GM10248 (cell line): ENCODE data around the gene TRPM7.
A peak's percentile ranks its signal among the peaks of the same experiment; 100 is the strongest.

Experiments
- CTCF ChIA-PET: fragments of 300-600 bp; sonication (Branson Sonifier 250); formaldehyde crosslinking; extraction: SDS; loops from one replicate; lab custom pipeline; 2021; ENCODE audit warnings: antibody characterized with exemption; lab: Yijun Ruan, JAX
- POLR2A ChIA-PET: fragments of 350-650 bp; sonication (Branson Sonifier 250); formaldehyde crosslinking; extraction: SDS; loops from one replicate; lab custom pipeline; 2020; ENCODE audit warnings: antibody characterized with exemption; lab: Yijun Ruan, JAX
- DNase-seq: peaks from one replicate; pipeline ENCODE4 v3.0.0; 2012; ENCODE audit errors: extremely low spot score
- TF ChIP-seq, protein P1 (sequence below): IDR thresholded peaks from 2 replicates; pipeline ENCODE4 v1.5.1; 2012; ENCODE audit warnings: mild to moderate bottlenecking, low read depth; ENCODE audit errors: extremely low read depth, missing control alignments, control extremely low read depth

Gene TRPM7

DNA sequence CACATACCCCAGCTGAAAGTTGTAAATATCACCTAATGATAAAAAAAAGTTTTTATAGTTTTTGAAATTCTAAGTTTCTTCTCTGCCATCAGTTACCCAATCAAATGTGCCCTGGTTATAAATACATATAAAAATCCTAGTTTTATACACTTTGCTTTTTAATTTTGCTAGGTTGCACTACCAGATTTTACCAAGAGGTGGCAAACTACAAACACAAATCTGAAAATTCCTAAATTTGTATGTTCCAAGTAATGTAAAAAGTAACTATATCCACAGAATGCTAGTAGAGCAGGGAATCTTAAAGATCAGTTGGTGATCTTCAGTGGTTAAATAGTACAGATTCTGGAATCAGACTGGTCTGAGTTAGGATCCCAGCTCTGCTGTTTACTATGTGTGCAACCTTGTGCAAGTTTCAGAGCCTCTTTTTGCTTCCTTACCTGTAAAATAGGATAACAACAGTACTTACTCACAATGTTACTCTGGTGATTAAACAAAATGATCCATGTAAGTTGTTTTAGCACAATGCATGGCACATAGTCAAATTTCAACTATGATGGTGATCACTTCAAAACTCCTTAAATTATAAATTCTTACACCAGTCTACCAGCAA is 11.0 kb downstream of the TRPM7 start:
- DNase-seq, result no peak
- TF ChIP-seq, protein P1, sequence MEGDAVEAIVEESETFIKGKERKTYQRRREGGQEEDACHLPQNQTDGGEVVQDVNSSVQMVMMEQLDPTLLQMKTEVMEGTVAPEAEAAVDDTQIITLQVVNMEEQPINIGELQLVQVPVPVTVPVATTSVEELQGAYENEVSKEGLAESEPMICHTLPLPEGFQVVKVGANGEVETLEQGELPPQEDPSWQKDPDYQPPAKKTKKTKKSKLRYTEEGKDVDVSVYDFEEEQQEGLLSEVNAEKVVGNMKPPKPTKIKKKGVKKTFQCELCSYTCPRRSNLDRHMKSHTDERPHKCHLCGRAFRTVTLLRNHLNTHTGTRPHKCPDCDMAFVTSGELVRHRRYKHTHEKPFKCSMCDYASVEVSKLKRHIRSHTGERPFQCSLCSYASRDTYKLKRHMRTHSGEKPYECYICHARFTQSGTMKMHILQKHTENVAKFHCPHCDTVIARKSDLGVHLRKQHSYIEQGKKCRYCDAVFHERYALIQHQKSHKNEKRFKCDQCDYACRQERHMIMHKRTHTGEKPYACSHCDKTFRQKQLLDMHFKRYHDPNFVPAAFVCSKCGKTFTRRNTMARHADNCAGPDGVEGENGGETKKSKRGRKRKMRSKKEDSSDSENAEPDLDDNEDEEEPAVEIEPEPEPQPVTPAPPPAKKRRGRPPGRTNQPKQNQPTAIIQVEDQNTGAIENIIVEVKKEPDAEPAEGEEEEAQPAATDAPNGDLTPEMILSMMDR, result peak; percentile 50
- ChIA-PET POLR2A (no interaction called here), CTCF (interaction anchor here (0.6 to 3.9 kb wide), 12 partner anchors 8 to 233 kb away, joined by 3 to 16 read pairs (median 4); partner anchors contain the start of genes AP4E1 and TRPM7)

DNA sequence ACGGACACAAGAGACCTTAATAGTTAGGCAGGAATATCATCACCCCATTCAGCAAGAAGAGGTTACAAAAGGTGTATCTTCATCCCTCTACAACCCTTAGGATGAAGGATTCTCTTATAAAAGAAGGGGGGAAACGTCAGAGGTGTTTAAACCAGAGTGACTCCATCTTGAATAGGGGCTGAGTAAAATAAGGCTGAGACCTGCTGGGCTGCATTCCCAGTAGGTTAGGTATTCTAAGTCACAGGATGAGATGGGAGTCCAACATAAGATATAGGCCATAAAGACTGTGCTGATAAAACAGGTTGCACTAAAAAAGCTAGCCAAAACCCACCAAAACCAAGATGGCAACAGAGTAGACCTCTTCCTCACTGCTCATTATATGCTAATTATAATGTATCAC is 16.5 kb downstream of the TRPM7 start:
- TF ChIP-seq, protein P1, result no peak
- POLR2A ChIA-PET, result no interaction called here
- CTCF ChIA-PET, result no interaction called here
- DNase-seq, result no peak

DNA sequence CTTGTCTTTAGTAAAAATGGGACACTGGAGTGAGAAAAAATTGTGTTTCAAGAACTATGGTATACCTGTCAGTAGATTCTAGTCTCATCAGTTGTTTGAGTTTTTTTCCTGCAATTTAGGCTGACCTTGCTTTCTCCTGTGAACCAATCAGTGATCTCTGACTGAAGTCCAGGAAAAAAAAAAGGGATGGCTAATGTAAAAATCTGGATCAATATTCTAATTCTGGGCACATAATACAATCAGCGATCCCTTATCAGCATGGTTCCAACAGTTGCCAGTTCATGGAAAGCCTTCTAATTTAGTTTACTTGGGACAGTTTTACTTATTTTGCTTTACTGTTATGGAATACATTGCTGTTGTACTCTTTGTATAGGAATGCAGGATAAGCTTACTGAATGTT is 17.0 kb downstream of the TRPM7 start:
- POLR2A ChIA-PET, result no interaction called here
- CTCF ChIA-PET, result no interaction called here
- TF ChIP-seq, protein P1, result no peak
- no peak for DNase-seq

DNA sequence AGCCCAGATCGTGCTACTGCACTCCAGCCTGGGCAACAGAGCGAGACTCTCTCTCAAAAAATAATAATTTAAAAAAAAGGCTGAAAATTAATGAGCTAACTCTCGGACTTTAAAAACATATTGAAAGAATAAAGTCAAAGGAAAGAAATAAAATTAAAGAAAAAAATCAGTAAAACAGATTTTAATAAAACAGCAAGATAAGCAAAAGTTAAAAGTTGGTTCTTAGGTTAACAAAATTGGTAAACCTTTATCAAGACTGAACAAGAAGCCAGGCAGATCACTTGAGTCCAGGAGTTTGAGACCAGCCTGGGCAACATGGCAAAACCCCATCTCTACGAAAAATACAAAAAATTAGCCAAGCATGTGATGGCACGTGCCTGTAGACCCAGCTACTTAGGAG is 20.7 kb downstream of the TRPM7 start:
- ChIA-PET POLR2A (no interaction called here), CTCF (interaction anchor here (1.0 to 1.5 kb wide), 2 partner anchors 10 to 32 kb away, joined by 3 to 8 read pairs; no protein-coding TSS in a partner anchor)
- TF ChIP-seq, protein P1, result no peak

DNA sequence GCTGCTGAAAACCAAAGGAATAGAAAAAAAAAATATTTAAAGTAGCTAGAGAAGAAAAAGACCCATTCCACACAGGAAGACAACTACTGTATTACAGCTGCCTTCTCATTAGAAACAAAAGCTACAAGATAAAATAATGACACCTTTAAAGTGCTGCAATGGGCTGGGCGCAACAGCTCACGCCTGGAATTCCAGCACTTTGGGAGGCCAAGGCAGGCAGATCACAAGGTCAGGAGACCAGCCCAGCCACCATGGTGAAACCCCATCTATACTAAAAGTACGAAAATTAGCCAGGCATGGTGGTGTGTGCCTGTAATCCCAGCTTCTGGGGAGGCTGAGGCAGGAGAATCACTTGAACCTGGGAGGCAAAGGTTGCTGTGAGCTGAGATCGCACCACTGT is 31.0 kb downstream of the TRPM7 start:
- no peak for DNase-seq
- ChIA-PET POLR2A (no interaction called here), CTCF (interaction anchor here (1.0 to 1.4 kb wide), 3 partner anchors 17 to 20 kb away, joined by 3 to 5 read pairs (median 3); no protein-coding TSS in a partner anchor)
- TF ChIP-seq, protein P1, result no peak

More for the DNA sequence above, 20.7 kb downstream of the TRPM7 start:
- DNase-seq, result no peak

DNA sequence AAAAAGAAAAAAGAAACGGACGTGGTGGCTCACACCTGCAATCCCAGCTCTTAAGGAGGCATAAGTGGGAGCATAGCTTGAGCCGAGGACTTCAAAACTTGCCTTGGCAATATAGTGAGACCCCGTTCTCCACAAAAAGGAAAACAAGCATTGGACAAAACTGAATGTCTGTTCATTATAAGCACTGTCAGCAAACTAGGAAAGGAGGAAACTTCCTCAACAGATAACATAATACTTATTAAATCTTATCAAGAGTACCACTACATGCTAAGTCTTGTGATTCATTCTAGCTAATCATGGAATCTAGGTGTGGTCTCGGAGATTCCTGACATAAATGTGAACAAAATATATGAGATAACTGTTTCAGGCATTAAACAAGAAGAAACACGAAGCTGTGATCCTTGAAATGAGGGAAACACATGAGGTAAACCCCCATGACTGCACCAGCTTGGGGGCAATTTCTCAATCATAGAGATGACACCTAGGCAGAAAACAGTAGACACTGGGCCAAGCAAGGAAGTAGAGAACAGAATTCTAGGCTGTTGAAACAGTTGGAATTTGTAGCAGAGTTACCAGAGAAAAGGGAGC is 33.3 kb downstream of the TRPM7 start:
- ChIA-PET CTCF (interaction anchor here (1.3 kb wide), 1 partner anchor 15 kb away, joined by 3 read pairs; no protein-coding TSS in a partner anchor), POLR2A (no interaction called here)
- DNase-seq, result no peak
- TF ChIP-seq, protein P1, result no peak
